B cell (primary cell): ENCODE results near the gene PRKD2. TPM values are rescaled to one million over a fixed set of nuclear protein-coding genes. Genes with fewer than 3 reads are reported as not detected.

ENCODE experiments used
- ATAC-seq: fragments of 200-7000 bp; cut with Tn5 transposase; one replicate; pipeline ENCODE4 v1.10.0; 2021; ENCODE audit warnings: low read depth, mild to moderate bottlenecking, moderate number of reproducible peaks, moderate library complexity
- CTCF ChIA-PET: fragments of 350-600 bp; sonication (Branson Sonifier 250); formaldehyde crosslinking; loops from one replicate; lab custom pipeline; 2021; ENCODE audit warnings: antibody characterized with exemption, inconsistent platforms; lab: Charles Lee
- POLR2A ChIA-PET: fragments of 350-600 bp; sonication (Branson Sonifier 250); formaldehyde crosslinking; loops from one replicate; lab custom pipeline; 2021; ENCODE audit warnings: antibody characterized with exemption; lab: Charles Lee
- DNase-seq: peaks from one replicate; pipeline ENCODE4 v3.0.0; 2013
- H2AFZ ChIP-seq: 2 replicates; pipeline ENCODE4 v1.6.1; 2012; ENCODE audit warnings: mild to moderate bottlenecking, low read depth, low read length; ENCODE audit not compliant: insufficient read depth, poor library complexity, severe bottlenecking
- H3K27ac ChIP-seq, 2 donors: 1 replicate in 1 of 2; 2 replicates in 1 of 2; pipeline ENCODE4 v1.5.1; 2012 to 2013; ENCODE audit warnings: low read length in 2 of 2, mild to moderate bottlenecking in 2 of 2, moderate library complexity in 1 of 2
- H3K27me3 ChIP-seq, 4 experiments: fragments of 200-600 bp in 1 of 4; sonication (generic) in 1 of 4; replicated peaks in 1 of 4; 1 replicate in 2 of 4; 2 replicates in 2 of 4; pipeline versions ENCODE4 v1.6.1 to v1.7.0; 2013 to 2016; ENCODE audit warnings: low read length in 3 of 4, mild to moderate bottlenecking in 2 of 4, mixed read lengths in 1 of 4, moderate library complexity in 1 of 4; ENCODE audit not compliant: insufficient read depth in 4 of 4, control insufficient read depth in 3 of 4; ENCODE audit errors: control extremely low read depth in 1 of 4
- H3K36me3 ChIP-seq, 2 experiments: replicated peaks in 1 of 2; 1 replicate in 1 of 2; 2 replicates in 1 of 2; pipeline versions ENCODE4 v1.6.1 to v1.7.1; 2013; ENCODE audit warnings: low read length in 1 of 2; ENCODE audit not compliant: insufficient read depth in 2 of 2, control insufficient read depth in 1 of 2; ENCODE audit errors: control extremely low read depth in 1 of 2, extremely low read depth in 1 of 2
- H3K4me1 ChIP-seq, 2 donors: fragments of 200-600 bp in 1 of 2; sonication (generic) in 1 of 2; 1 replicate in 1 of 2; 2 replicates in 1 of 2; pipeline versions ENCODE4 v1.5.1 to v1.6.1; 2013 to 2017; ENCODE audit warnings: low read length in 2 of 2; ENCODE audit not compliant: control insufficient read depth in 2 of 2, insufficient read depth in 2 of 2
- H3K4me2 ChIP-seq: replicated peaks from 2 replicates; pipeline ENCODE3; 2012; ENCODE audit warnings: mild to moderate bottlenecking, low read depth, low read length; ENCODE audit not compliant: poor library complexity, severe bottlenecking
- H3K4me3 ChIP-seq, 5 experiments: fragments of 200-600 bp in 1 of 5; sonication (generic) in 1 of 5; 1 replicate in 3 of 5; 2 replicates in 2 of 5; pipeline versions ENCODE4 v1.5.1 to v1.7.0; 2011 to 2016; ENCODE audit warnings: low read length in 4 of 5, mild to moderate bottlenecking in 4 of 5, low read depth in 2 of 5, control low read depth in 1 of 5, moderate library complexity in 1 of 5; ENCODE audit not compliant: insufficient read depth in 1 of 5; ENCODE audit errors: control extremely low read depth in 1 of 5, extremely low read depth in 1 of 5
- H3K79me2 ChIP-seq: fragments of 200-600 bp; sonication (generic); one replicate; pipeline ENCODE4 v1.6.0; 2016; ENCODE audit warnings: low read length; ENCODE audit not compliant: control insufficient read depth, insufficient read depth
- H3K9ac ChIP-seq: fragments of 200-600 bp; sonication (generic); 2 replicates; pipeline ENCODE4 v1.6.1; 2017; ENCODE audit warnings: mild to moderate bottlenecking, low read length, moderate library complexity
- H3K9me3 ChIP-seq, 3 donors: one replicate each; pipeline versions ENCODE4 v1.6.1 to v1.7.1; 2013; ENCODE audit warnings: low read length in 2 of 3; ENCODE audit not compliant: control insufficient read depth in 2 of 3, insufficient read depth in 1 of 3; ENCODE audit errors: control extremely low read depth in 1 of 3
- H4K20me1 ChIP-seq: 2 replicates; pipeline ENCODE4 v1.6.0; 2012; ENCODE audit warnings: mild to moderate bottlenecking, low read length; ENCODE audit not compliant: insufficient read depth, control insufficient read depth, poor library complexity, severe bottlenecking
- H3K27ac Mint-ChIP-seq: one replicate; pipeline ENCODE4 v1.8.0; 2021; ENCODE audit warnings: mixed read lengths
- H3K27me3 Mint-ChIP-seq: one replicate; pipeline ENCODE4 v1.8.0; 2021; ENCODE audit warnings: mixed read lengths
- H3K4me1 Mint-ChIP-seq: one replicate; pipeline ENCODE4 v1.8.0; 2021; ENCODE audit warnings: mixed read lengths
- H3K4me3 Mint-ChIP-seq: one replicate; pipeline ENCODE4 v1.8.0; 2021; ENCODE audit warnings: mixed read lengths
- H3K9me3 Mint-ChIP-seq: one replicate; pipeline ENCODE4 v1.8.0; 2022; ENCODE audit warnings: mixed read lengths; ENCODE audit not compliant: insufficient read depth
- CTCF ChIP-seq: fragments of 200-600 bp; IDR thresholded peaks from one replicate; pipeline ENCODE4 v1.8.0; 2022; ENCODE audit warnings: antibody characterized with exemption, mild to moderate bottlenecking
- EZH2 ChIP-seq: IDR thresholded peaks from 2 replicates; pipeline ENCODE4 v1.6.1; 2012; ENCODE audit warnings: borderline replicate concordance, low read depth, mild to moderate bottlenecking, moderate library complexity, low read length; ENCODE audit not compliant: insufficient read depth, poor library complexity, severe bottlenecking
- WGBS: methylation state at CpG from one replicate; pipeline ENCODE4 v1.1.5; 2013; ENCODE audit warnings: missing lambda C conversion rate; ENCODE audit not compliant: insufficient coverage; 5-methylcytosine and 5-hydroxymethylcytosine counted together
- intact Hi-C: fragments of 100-400 bp; cut with micrococcal nuclease; formaldehyde crosslinking; loops from one replicate; pipeline ENCODE4 v1.10.0; 2022
- polyA plus RNA-seq: library from polyadenylated mRNA; depleted of rRNA; stranded (reverse); fragments of >200 nt; gene quantifications from 2 replicates; pipeline ENCODE4 v1.2.3, GENCODE V29; 2012
- total RNA-seq, 2 donors: library from RNA; stranded (reverse); fragments of 120-200 nt in 1 of 2; gene quantifications; 1 replicate in 1 of 2; 2 replicates in 1 of 2; pipeline versions ENCODE4 v1.2.3 to v1.2.4, GENCODE V29; 2013 to 2022

The PRKD2 gene
- total and polyA plus RNA-seq, 2 donors (not counting 1 experiment from before 2014, with no cell fraction given), result 192 to 208 TPM

- peaks cover 1 to 79% of the 10 kb centered on the region in 2 experiments for H3K36me3 ChIP-seq
- POLR2A ChIA-PET, result interaction anchor here (0.6 kb wide), 1 partner anchor 326 kb away, joined by 4 read pairs; no protein-coding TSS in a partner anchor
Observed at GRCh38 chr19:46732966-46733689, 16.2 kb upstream of the PRKD2 start.

More at GRCh38 chr19:46732966-46733689, 16.2 kb upstream of the PRKD2 start:
- Mint-ChIP-seq H3K4me1 (peaks cover 23% of the 10 kb centered on the region), H3K27me3 (no peaks in the 10 kb centered on the region), H3K27ac (no peak overlapping the region), H3K9me3 (no peaks in the 10 kb centered on the region), H3K4me3 (no peak overlapping the region)
- Histone ChIP-seq H3K27me3 (no peaks in the 10 kb centered on the region), H3K79me2 (peaks cover 48% of the 10 kb centered on the region), H3K9ac (no peak overlapping the region), H3K4me1 (peaks cover 8 to 10% of the 10 kb centered on the region in 2 donors), H3K9me3 (no peaks in the 10 kb centered on the region), H3K27ac (no peak overlapping the region), H3K4me3 (no peak overlapping the region), H4K20me1 (peaks cover 63% of the 10 kb centered on the region), H3K4me2 (no peak overlapping the region), H2AFZ (no peak overlapping the region)
- ATAC-seq, result no peak
- CTCF ChIA-PET, result interaction anchor here (0.5 to 1.6 kb wide), 4 partner anchors 21 to 211 kb away, joined by 3 to 12 read pairs (median 3); no protein-coding TSS in a partner anchor
- WGBS, result 94% methylated on average over 21 of the region's 23 CpGs
- intact Hi-C loops, result no loop called here
- DNase-seq, result no peak
- TF ChIP-seq EZH2 (no peak), CTCF (no peak)
